Stimulated activated CD8-positive, alpha-beta memory T cell treated with anti-CD3 and anti-CD28 coated beads, Interleukin-4, amount 100 ng/mL, for 24 hours (primary cell): ENCODE data around the gene TNFRSF1A.
A peak's percentile ranks its signal among the peaks of the same experiment; 100 is the strongest.
"Not testable (repeated sequence)": the region's sequence is repeated elsewhere in the genome, so short reads cannot be mapped to it uniquely, and the experiment has no call there.

Experiments
- DNase-seq: peaks from one replicate; pipeline ENCODE4 v3.0.0-alpha.2; 2020; ENCODE audit warnings: low read depth

The TNFRSF1A gene

GRCh38 chr12:6302621-6303020 lies 39.3 kb downstream of the TNFRSF1A start:
- no peak for DNase-seq

- no peak for DNase-seq
These were observed 40.2 kb downstream of the TNFRSF1A start for GRCh38 chr12:6301721-6302120.

DNA sequence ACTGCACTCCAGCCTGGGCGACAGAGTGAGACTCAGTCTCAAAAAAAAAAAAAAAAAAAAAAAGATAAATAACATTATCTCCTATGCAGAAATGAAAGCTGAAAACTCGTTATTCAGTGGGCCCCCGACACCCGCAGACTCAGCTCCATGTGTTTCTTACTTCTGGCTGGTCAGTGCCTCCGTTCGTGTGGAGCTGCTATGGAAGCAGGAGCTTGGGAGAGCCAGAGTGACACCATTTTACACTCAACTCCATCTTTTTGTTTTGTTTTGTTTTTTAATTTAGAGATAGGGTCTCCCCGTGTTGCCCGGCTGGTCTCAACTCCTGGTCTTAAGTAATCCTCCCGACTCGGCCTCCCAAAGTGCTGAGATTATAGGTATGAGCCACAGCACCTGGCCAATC lies 44.7 kb downstream of the TNFRSF1A start:
- DNase-seq = no peak

DNA sequence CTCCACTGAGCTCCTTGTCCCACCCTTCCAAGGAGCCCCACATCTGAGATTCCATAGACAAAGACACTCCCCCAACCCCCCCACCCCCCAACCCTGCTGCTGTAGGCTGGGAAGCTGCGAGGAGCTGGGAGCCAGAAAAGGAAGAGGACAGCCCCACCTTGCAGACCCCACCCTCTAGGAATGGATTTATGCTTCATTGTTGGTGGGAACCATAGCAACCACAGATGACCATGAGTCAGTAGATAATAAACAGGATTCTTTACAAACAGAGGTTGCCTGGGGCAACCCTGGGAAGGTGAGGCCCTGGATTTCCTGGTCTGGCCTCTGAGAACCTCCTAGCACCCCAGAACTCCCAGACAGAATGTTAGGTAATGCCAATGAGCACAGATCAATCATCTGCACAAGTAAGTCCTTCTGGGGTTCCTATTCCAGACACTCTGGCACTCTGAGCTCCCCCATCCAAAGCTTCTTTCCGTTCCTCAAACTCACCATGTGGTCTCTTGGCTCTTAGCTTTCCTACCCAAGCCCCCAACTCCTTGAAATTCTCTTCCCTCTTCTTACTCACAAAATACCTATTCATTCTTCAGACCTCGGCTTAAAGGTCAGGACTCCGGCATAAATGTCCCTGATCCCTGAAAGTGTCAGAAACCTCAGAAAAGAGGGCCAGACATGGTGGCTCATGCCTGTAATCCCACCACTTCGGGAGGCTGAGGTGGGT lies 46.6 kb downstream of the TNFRSF1A start:
- DNase-seq = no peak

GRCh38 chr12:6294156-6295093 lies 47.5 kb downstream of the TNFRSF1A start:
- DNase-seq = no peak

DNA sequence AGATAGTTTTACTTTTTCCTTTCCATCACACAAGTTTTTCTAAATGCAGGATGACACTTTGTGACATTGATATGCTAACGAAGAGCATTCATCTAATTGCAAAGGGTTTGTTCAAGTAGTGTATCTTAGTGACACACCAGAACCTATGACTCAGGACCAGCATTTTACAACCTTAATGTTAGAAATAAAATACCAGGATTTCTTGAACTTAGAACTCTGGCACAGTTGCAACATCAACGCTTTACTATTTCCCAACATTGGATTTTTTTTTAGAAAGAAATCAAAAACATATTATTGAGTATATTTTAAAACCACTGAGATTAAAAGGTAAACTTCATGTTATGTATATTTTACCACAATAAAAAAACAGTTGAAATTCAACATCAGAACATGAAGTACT lies 49.3 kb downstream of the TNFRSF1A start:
- no peak for DNase-seq

- DNase-seq = not testable (repeated sequence)
These were observed 52.0 kb downstream of the TNFRSF1A start for GRCh38 chr12:6289906-6290305.

DNA sequence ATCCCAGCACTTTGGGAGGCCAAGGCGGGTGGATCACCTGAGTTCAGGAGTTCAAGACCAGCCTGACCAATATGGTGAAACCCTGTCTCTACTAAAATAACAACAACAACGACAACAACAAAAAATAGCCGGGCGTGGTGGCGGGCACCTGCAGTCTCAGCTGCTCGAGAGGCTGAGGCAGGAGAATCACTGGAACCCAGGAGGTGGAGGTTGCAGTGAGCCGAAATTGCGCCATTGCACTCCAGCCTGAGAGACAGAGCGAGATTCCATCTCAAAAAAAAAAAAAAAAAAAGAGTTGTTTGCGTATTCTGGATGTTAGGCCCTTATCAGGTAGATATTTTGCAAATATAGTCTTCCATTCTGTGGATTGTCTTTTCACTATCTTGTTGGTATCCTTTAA lies 52.8 kb downstream of the TNFRSF1A start:
- not testable (repeated sequence) for DNase-seq

DNA sequence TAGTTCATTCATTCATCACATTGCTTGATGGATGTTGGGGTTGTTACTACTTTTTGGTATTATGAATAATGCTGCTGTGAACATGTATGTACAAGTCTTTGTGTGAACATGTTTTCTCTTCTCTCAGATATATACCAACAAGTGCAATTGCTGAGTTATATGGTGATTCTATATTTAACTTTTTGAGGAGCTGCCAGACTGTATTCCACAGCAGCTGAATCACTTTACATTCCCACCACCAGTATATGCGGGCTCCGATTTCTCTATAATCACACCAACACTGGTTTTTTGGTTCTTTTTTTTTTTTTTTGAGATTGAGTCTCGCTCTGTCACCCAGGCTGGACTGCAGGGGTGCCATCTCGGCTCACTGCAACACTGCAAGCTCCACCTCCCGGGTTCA lies 53.6 kb downstream of the TNFRSF1A start:
- no peak for DNase-seq

- DNase-seq = no peak
These were observed 56.2 kb downstream of the TNFRSF1A start for GRCh38 chr12:6285532-6286306.

- DNase-seq = peak; percentile 30
These were observed 56.8 kb downstream of the TNFRSF1A start for GRCh38 chr12:6285063-6285477.

DNA sequence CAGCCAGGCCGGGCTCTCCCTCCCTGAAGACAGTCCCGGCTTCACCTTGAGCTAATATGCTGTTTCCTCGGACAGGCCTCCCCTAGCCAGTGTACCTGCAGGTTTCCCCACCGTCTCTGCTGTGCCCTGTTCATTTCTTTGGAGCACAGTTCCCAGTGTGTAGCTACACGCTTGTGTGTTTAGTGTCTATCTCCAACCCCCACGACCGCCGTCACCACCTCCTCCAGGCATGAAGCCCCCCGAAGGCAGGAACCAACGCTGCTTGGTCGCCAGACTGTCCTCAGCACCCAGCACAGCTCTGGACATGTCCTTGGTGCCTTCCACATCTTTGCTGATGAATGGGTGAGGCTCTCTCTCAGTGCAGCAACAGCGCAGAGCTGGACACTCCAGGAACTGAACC lies 57.6 kb downstream of the TNFRSF1A start:
- DNase-seq = no peak

GRCh38 chr12:6282453-6282840 lies 59.4 kb downstream of the TNFRSF1A start:
- no peak for DNase-seq

GRCh38 chr12:6281081-6281809 lies 60.6 kb downstream of the TNFRSF1A start:
- no peak for DNase-seq

DNA sequence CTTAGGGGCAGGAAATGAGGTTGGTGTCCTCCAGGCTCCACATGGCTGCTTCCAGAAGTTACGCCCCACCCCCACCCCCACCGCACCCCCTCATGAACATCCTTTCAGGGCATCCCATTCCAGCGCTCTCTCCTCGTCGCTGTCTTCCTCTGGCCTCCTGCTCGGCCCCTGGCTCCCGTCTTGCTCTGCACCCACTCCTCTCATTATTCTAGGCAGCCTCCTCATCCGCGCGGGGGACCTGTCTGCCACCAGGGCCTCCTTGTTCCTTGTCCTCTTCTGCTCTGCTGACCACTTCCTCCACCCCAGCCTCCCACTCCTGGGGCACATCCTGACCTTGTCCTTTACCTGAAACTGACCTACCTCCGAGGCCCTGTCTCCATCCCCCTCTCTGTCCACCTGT lies 61.2 kb downstream of the TNFRSF1A start:
- no peak for DNase-seq

- no peak for DNase-seq
These were observed 61.8 kb downstream of the TNFRSF1A start for GRCh38 chr12:6280053-6280469.

- DNase-seq = no peak
These were observed 62.2 kb downstream of the TNFRSF1A start for GRCh38 chr12:6279631-6280030.

GRCh38 chr12:6279256-6279628 lies 62.6 kb downstream of the TNFRSF1A start:
- DNase-seq = no peak
